Left ventricle myocardium inferior (tissue), 1 donor: Measurements from ENCODE around the gene CPLANE1. TPM values are rescaled to one million over a fixed set of nuclear protein-coding genes. Genes with fewer than 3 reads are reported as not detected.
A peak's percentile ranks its signal among the peaks of the same experiment; 100 is the strongest.
"Not testable (repeated sequence)": the region's sequence is repeated elsewhere in the genome, so short reads cannot be mapped to it uniquely, and the experiment has no call there.

ENCODE experiments used
- DNase-seq: peaks from one replicate; pipeline ENCODE4 v3.0.0-alpha.2; 2020
- H3K27ac ChIP-seq: fragments of 200-600 bp; replicated peaks from 2 replicates; pipeline ENCODE4 v1.8.0; 2021
- H3K27me3 ChIP-seq: fragments of 200-600 bp; 2 replicates; pipeline ENCODE4 v1.8.0; 2021; ENCODE audit warnings: low read depth
- H3K36me3 ChIP-seq: fragments of 200-600 bp; 2 replicates; pipeline ENCODE4 v1.8.0; 2021
- H3K4me1 ChIP-seq: fragments of 200-600 bp; 2 replicates; pipeline ENCODE4 v1.8.0; 2021
- H3K4me3 ChIP-seq: fragments of 200-600 bp; 2 replicates; pipeline ENCODE4 v1.8.0; 2021; ENCODE audit warnings: mild to moderate bottlenecking, moderate library complexity
- H3K9me3 ChIP-seq: fragments of 200-600 bp; replicated peaks from 2 replicates; pipeline ENCODE4 v1.8.0; 2021
- intact Hi-C: fragments of 100-400 bp; cut with micrococcal nuclease; formaldehyde crosslinking; loops from one replicate; pipeline ENCODE4 v1.11.0; 2022
- long read RNA-seq: library from polyadenylated mRNA; unstranded; transcript quantifications from one replicate; pipeline ENCODE4 v2.0.0, GENCODE V29; 2021
- total RNA-seq: library from RNA; stranded (reverse); fragmentation: NEBNext Ultra II Directional; extraction: Animal tissue kit (Norgen Biotek cat#: 25700); gene quantifications from one replicate; pipeline ENCODE4 v1.2.1, GENCODE V29; 2021
- TF ChIP-seq, protein P1 (sequence below): fragments of 200-600 bp; IDR thresholded peaks from 2 replicates; pipeline ENCODE4 v1.8.0; 2021; ENCODE audit warnings: antibody characterized with exemption, mild to moderate bottlenecking, borderline replicate concordance
- donor health status: DM: no; HTN: yes; CAD: no; lungs with severe emphysema.

CPLANE1 gene
- 8.3 TPM for total RNA-seq
- long read RNA-seq, partial matches to known transcripts, result 0 of 1 reads
- long read RNA-seq, other reads (novel, unspliced or antisense), result 1 of 1 reads

DNA sequence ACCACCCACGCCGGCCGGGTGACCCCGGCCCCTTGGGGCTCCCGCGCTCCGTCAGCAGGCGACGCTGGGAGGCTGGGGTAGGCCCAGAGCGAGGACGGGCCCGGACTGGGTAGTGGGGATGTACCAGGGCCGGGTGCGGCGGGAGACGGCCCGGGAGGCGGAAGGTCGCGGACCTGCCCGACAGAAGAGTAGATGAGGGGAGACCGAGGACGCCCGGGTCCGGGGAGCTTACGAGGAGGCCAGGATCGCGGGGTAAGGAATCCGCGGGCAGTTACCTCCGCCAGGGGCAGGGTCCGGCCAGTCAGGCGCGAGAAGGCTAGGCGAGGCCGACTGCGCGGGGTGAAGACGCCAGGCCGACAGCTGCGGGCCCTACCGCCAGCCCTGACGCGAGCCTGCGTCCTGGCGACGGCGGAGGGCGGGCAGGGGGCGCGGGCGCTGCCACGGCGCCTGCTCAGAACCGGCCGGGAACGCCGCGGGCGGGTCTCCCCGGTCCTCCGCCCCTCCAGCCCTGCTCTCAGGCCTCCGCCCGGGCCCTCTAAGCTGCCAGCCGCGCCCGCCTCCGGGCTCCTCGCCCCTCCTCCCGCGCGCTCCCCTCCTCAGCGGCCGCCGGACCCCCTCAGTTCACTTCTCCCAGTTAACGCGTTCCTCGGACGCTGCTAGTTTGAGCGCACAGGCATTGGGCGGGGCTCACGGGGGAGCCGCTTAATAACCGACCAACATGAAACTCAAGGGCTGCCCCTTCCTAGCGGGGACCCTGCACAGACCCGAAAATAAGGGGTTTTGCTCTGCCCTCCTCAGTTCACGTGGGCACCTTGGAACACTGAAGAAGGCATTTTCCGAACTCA lies at the start of gene CPLANE1:
Gene CPLANE1, minus strand, starts transcription at position 407 of the 845 bp plus-strand sequence. CDS start 1,678 bp downstream, outside the sequence.
- TF ChIP-seq, protein P1, sequence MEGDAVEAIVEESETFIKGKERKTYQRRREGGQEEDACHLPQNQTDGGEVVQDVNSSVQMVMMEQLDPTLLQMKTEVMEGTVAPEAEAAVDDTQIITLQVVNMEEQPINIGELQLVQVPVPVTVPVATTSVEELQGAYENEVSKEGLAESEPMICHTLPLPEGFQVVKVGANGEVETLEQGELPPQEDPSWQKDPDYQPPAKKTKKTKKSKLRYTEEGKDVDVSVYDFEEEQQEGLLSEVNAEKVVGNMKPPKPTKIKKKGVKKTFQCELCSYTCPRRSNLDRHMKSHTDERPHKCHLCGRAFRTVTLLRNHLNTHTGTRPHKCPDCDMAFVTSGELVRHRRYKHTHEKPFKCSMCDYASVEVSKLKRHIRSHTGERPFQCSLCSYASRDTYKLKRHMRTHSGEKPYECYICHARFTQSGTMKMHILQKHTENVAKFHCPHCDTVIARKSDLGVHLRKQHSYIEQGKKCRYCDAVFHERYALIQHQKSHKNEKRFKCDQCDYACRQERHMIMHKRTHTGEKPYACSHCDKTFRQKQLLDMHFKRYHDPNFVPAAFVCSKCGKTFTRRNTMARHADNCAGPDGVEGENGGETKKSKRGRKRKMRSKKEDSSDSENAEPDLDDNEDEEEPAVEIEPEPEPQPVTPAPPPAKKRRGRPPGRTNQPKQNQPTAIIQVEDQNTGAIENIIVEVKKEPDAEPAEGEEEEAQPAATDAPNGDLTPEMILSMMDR, result peak; percentile 32

DNA sequence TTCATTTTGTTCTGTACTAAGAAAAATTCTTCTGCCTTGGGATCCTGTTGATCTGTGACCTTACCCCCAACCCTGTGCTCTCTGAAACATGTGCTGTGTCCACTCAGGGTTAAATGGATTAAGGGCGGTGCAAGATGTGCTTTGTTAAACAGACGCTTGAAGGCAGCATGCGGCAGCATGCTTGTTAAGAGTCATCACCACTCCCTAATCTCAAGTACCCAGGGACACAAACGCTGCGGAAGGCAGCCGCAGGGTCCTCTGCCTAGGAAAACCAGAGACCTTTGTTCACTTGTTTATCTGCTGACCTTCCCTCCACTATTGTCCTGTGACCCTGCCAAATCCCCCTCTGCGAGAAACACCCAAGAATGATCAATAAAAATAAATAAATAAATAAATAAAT lies 47.1 kb upstream of the CPLANE1 start:
- H3K9me3 ChIP-seq, H3K4me1 ChIP-seq, H3K27ac ChIP-seq, intact Hi-C loops, H3K27me3 ChIP-seq, H3K4me3 ChIP-seq, DNase-seq: not testable (repeated sequence)
- peaks cover 83% of the 10 kb centered on the region for H3K36me3 ChIP-seq

More for the DNA sequence above, at the start of gene CPLANE1:
- Histone ChIP-seq H3K36me3 (peaks cover under 1% of the 10 kb centered on the region), H3K27ac (peak within 1 kb of the TSS; percentile 94), H3K4me1 (peaks cover 51% of the 10 kb centered on the region), H3K4me3 (peak within 1 kb of the TSS; percentile 95), H3K27me3 (no peaks in the 10 kb centered on the region), H3K9me3 (peaks cover 3% of the 10 kb centered on the region)
- DNase-seq, result peak; percentile 84
- intact Hi-C loops, result no loop called here

DNA sequence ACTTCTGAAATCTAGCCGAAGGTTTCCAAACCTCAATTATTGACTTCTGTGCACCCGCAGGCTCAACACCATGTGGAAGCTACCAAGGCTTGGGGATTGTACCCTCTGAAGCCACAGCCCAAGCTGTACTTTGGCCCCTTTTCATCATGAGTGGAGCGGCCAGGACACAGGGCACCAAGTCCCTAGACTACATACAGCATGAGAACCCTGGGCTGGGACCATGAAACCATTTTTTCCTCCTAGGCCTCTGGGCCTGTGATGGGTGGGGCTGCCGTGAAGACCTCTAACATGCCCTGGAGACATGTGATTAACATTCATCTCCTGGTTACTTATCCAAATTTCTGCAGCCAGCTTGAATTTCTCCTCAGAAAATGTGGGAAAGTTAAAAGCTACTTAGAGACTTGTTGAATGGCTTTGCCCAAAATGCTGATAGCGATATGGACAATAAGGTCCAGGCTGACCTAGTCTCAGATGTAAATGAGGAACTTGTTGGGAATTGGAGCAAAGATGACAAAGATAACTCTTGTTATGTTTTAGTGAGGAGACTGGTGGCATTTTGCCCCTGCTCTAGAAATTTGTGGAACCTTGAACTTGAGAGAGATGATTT lies 34.1 kb upstream of the CPLANE1 start:
- no peaks in the 10 kb centered on the region for H3K4me1 ChIP-seq
- no peak overlapping the region for H3K4me3 ChIP-seq
- H3K27ac ChIP-seq, result no peak overlapping the region
- TF ChIP-seq, protein P1, result no peak
- intact Hi-C loops, result no loop called here
- no peak for DNase-seq
- no peaks in the 10 kb centered on the region for H3K27me3 ChIP-seq
- no peaks in the 10 kb centered on the region for H3K36me3 ChIP-seq
- H3K9me3 ChIP-seq, result peaks cover 15% of the 10 kb centered on the region

DNA sequence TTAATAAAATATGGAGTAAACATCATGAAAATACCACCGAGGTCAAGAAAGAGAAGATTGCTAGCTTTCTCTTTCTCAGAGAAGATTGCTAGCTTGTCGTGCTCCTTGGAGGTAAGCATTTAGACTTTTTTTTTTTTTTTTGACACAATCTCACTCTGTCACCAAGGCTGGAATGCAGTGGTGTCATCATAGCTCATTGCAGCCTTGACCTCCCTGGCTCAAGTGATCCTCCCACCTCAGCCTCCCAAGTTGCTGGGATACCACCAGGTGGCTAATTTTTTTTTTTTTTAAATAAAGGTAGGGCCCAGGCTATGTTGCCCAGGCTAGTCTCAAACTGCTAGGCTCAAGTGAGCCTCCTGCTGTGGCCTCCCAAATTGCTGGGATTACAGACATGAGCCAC lies 26.3 kb upstream of the CPLANE1 start:
- intact Hi-C loops, result no loop called here
- TF ChIP-seq, protein P1, result no peak
- H3K4me1 ChIP-seq, result no peaks in the 10 kb centered on the region
- no peak overlapping the region for H3K4me3 ChIP-seq
- H3K27ac ChIP-seq, result no peak overlapping the region
- no peaks in the 10 kb centered on the region for H3K36me3 ChIP-seq
- H3K27me3 ChIP-seq, result no peaks in the 10 kb centered on the region
- peaks cover 17% of the 10 kb centered on the region for H3K9me3 ChIP-seq
- DNase-seq, result no peak

DNA sequence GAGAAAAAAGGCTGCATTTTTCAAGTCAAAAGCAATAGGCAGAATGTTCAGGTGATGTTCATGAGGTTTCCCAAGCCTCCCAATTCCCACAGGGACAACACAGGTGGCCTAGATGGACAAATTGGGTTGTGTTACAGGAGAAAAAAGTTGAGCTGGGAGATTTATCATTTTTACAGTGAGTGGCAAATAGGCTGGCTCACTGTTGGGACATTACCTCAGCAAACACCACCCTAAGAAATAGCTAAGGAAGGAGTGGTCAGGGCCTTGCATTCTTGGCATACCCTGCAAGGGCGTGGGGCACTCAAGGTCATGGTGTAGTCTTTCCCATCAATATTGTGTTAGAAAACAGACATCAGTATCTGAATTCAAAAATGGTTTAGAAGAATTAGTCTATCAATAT lies 23.3 kb upstream of the CPLANE1 start:
- no peaks in the 10 kb centered on the region for H3K4me1 ChIP-seq
- TF ChIP-seq, protein P1, result no peak
- no peak overlapping the region for H3K4me3 ChIP-seq
- no peak for DNase-seq
- intact Hi-C loops, result no loop called here
- no peak overlapping the region for H3K27ac ChIP-seq
- peaks cover 23% of the 10 kb centered on the region for H3K9me3 ChIP-seq
- H3K27me3 ChIP-seq, result no peaks in the 10 kb centered on the region
- H3K36me3 ChIP-seq, result no peaks in the 10 kb centered on the region

DNA sequence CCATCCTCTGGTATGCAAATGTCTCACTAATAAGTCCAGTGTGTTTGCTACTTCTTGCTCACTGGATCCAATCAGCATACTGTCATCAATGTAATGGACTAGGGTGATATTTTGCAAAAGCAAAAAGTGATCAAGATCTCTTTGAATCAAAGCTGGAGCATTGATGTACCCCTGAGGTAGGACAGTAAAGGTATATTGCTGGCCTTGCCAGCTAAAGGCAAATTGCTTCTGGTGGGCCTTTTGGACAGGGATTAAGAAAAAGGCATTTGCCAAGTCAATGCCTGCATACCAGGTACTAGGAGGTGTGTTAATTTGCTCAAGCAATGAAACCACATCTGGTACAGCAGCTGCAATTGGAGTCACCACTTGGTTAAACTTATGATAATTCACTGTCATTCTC lies 18.9 kb upstream of the CPLANE1 start:
- DNase-seq, H3K36me3 ChIP-seq, H3K4me1 ChIP-seq, H3K27ac ChIP-seq, intact Hi-C loops, H3K4me3 ChIP-seq, H3K27me3 ChIP-seq: not testable (repeated sequence)
- peaks cover 23% of the 10 kb centered on the region for H3K9me3 ChIP-seq
